ENCODE data around the gene C15orf39.

C15orf39 gene

GRCh38 chr15:75201616-75202250, at the start of gene C15orf39:
Gene C15orf39 (plus strand): TSS chr15:75201882. CDS start chr15:75206049, 4,167 bp downstream.
- peaks cover 46% of the 10 kb centered on the region for H3K79me2 ChIP-seq (ENCODE audit: low read length)
- H2AFZ ChIP-seq (ENCODE audit: low read depth, low read length): peak within 1 kb of the TSS; percentile 55
- peaks cover 56% of the 10 kb centered on the region for H3K4me1 ChIP-seq (ENCODE audit: low read length)
- TF ChIP-seq EZH2phosphoT487 (IDR thresholded peaks at IDR 0.05; ENCODE audit: low read depth) (no peak), CTCF (IDR thresholded peaks at IDR 0.05; ENCODE audit: low read depth, low read length) (peak; percentile 77)
- peak within 1 kb of the TSS; percentile 86 for H3K4me3 ChIP-seq (ENCODE audit: low read length)
- peaks cover 22% of the 10 kb centered on the region for H3K27me3 ChIP-seq (ENCODE audit: low read depth, low read length)
- H3K27ac ChIP-seq (ENCODE audit: low read length): peak within 1 kb of the TSS; percentile 64
- H3K9me3 ChIP-seq (ENCODE audit: insufficient read depth, low read length): no peaks in the 10 kb centered on the region
- H3K9ac ChIP-seq (ENCODE audit: low read length): peak within 1 kb of the TSS; percentile 92
- peaks cover 36% of the 10 kb centered on the region for H4K20me1 ChIP-seq (ENCODE audit: insufficient read depth, low read length)
- H3K4me2 ChIP-seq (ENCODE audit: low read length): peak within 1 kb of the TSS; percentile 95
- no peaks in the 10 kb centered on the region for H3K36me3 ChIP-seq (replicated peaks; ENCODE audit: low read depth, low read length)

DNA sequence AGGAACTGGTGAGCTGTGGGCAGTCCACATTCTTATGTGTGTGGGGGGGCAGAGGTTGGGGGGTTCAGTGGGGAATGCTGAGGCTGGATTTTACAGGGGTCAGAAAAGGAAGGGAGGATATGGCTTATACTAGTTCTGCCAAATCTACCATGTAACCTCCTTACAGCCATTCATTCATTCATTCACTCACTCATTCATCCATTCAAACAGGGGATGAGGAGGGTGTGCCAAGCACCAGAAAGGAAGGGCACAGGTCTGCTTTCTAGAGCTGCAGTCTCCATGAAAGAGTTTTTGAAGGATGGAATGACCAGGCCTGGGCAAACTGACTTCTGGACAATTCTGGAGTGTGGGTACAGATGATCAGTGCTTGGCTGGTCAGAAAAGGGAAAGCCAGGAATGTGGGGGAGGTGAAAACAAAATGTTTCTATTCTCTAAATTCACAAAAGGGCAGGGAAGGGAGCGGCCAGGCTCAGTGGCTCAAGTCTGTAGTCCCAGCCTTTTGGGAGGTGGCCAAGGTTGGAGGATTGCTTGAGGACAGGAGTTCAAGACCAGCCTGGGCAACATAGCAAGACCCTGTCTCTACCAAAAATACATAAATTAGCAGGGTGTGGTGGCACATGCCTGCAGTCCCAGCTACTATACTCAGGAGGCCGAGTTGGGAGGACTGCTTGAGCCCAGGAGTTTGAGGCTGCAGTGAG, 49.2 kb upstream of the C15orf39 start:
- Histone ChIP-seq H3K9ac (ENCODE audit: low read length) (no peak overlapping the region), H3K27me3 (ENCODE audit: low read depth, low read length) (peaks cover 13% of the 10 kb centered on the region; the same call in 1 of the 2 replicates)

GRCh38 chr15:75153087-75153486, 48.6 kb upstream of the C15orf39 start:
- Histone ChIP-seq H3K36me3 (replicated peaks; ENCODE audit: low read depth, low read length) (no peaks in the 10 kb centered on the region), H3K9me3 (ENCODE audit: insufficient read depth, low read length) (no peaks in the 10 kb centered on the region), H3K9ac (ENCODE audit: low read length) (no peak overlapping the region), H3K4me1 (ENCODE audit: low read length) (peaks cover 11% of the 10 kb centered on the region), H3K4me3 (ENCODE audit: low read length) (no peak overlapping the region), H3K27me3 (ENCODE audit: low read depth, low read length) (peaks cover 13% of the 10 kb centered on the region; the same call in 1 of the 2 replicates), H3K79me2 (ENCODE audit: low read length) (no peaks in the 10 kb centered on the region), H3K27ac (ENCODE audit: low read length) (no peak overlapping the region), H2AFZ (ENCODE audit: low read depth, low read length) (no peak overlapping the region), H4K20me1 (ENCODE audit: insufficient read depth, low read length) (no peaks in the 10 kb centered on the region), H3K4me2 (ENCODE audit: low read length) (peak overlapping the region; percentile 14; the same call in 1 of the 2 replicates)
- TF ChIP-seq EZH2phosphoT487 (IDR thresholded peaks at IDR 0.05; ENCODE audit: low read depth) (no peak), CTCF (IDR thresholded peaks at IDR 0.05; ENCODE audit: low read depth, low read length) (no peak)

More for the DNA sequence above, 49.2 kb upstream of the C15orf39 start:
- Histone ChIP-seq H3K4me1 (ENCODE audit: low read length) (peaks cover 11% of the 10 kb centered on the region), H3K36me3 (replicated peaks; ENCODE audit: low read depth, low read length) (no peaks in the 10 kb centered on the region), H3K9me3 (ENCODE audit: insufficient read depth, low read length) (no peaks in the 10 kb centered on the region), H2AFZ (ENCODE audit: low read depth, low read length) (no peak overlapping the region), H4K20me1 (ENCODE audit: insufficient read depth, low read length) (no peaks in the 10 kb centered on the region), H3K27ac (ENCODE audit: low read length) (no peak overlapping the region), H3K4me2 (ENCODE audit: low read length) (no peak overlapping the region), H3K4me3 (ENCODE audit: low read length) (no peak overlapping the region), H3K79me2 (ENCODE audit: low read length) (no peaks in the 10 kb centered on the region)
- no peak for TF ChIP-seq EZH2phosphoT487 (IDR thresholded peaks at IDR 0.05; ENCODE audit: low read depth)
- TF ChIP-seq CTCF (IDR thresholded peaks at IDR 0.05; ENCODE audit: low read depth, low read length): no peak

GRCh38 chr15:75153565-75154276, 48.0 kb upstream of the C15orf39 start:
- TF ChIP-seq CTCF (IDR thresholded peaks at IDR 0.05; ENCODE audit: low read depth, low read length) (no peak), EZH2phosphoT487 (IDR thresholded peaks at IDR 0.05; ENCODE audit: low read depth) (no peak)
- H3K4me3 ChIP-seq (ENCODE audit: low read length): no peak overlapping the region
- no peaks in the 10 kb centered on the region for H3K9me3 ChIP-seq (ENCODE audit: insufficient read depth, low read length)
- H3K4me2 ChIP-seq (ENCODE audit: low read length): peak overlapping the region; percentile 14; the same call in 1 of the 2 replicates
- H3K27me3 ChIP-seq (ENCODE audit: low read depth, low read length): peaks cover 14% of the 10 kb centered on the region; the same call in 1 of the 2 replicates
- no peak overlapping the region for H3K27ac ChIP-seq (ENCODE audit: low read length)
- H3K79me2 ChIP-seq (ENCODE audit: low read length): no peaks in the 10 kb centered on the region
- H3K9ac ChIP-seq (ENCODE audit: low read length): no peak overlapping the region
- H2AFZ ChIP-seq (ENCODE audit: low read depth, low read length): no peak overlapping the region
- H4K20me1 ChIP-seq (ENCODE audit: insufficient read depth, low read length): no peaks in the 10 kb centered on the region
- H3K4me1 ChIP-seq (ENCODE audit: low read length): peaks cover 11% of the 10 kb centered on the region
- H3K36me3 ChIP-seq (replicated peaks; ENCODE audit: low read depth, low read length): no peaks in the 10 kb centered on the region

Data from OCI-LY3 (cell line).